GM23338 (cell line): Measurements from ENCODE around the gene EVI5L. TPM values are rescaled to one million over a fixed set of nuclear protein-coding genes. Genes with fewer than 3 reads are reported as not detected.

Experiments used
- ATAC-seq: fragments of 200-7000 bp; cut with Tn5 transposase; 3 replicates; pipeline ENCODE4 v1.9.1; 2020
- DNase-seq: peaks from one replicate; pipeline ENCODE4 v3.0.0-alpha.2; 2015; ENCODE audit warnings: low spot score
- H2AFZ ChIP-seq: fragments of 200-600 bp; sonication (generic); 2 replicates; pipeline ENCODE4 v1.8.0; 2016; ENCODE audit warnings: antibody characterized with exemption, mild to moderate bottlenecking, moderate library complexity
- H3F3A ChIP-seq: fragments of 200-600 bp; sonication (generic); replicated peaks from 2 replicates; pipeline ENCODE4 v1.8.0; 2017; ENCODE audit warnings: antibody characterized with exemption, mixed run types, low read depth
- H3K27ac ChIP-seq: fragments of 200-600 bp; sonication (generic); 2 replicates; pipeline ENCODE4 v1.6.1; 2016; ENCODE audit warnings: low read depth
- H3K27me3 ChIP-seq: fragments of 200-600 bp; sonication (generic); 2 replicates; pipeline ENCODE4 v1.8.0; 2016; ENCODE audit warnings: mild to moderate bottlenecking, mixed run types, moderate library complexity; ENCODE audit not compliant: insufficient read depth
- H3K36me3 ChIP-seq: fragments of 200-600 bp; sonication (generic); 2 replicates; pipeline ENCODE4 v1.8.0; 2016; ENCODE audit warnings: mild to moderate bottlenecking; ENCODE audit not compliant: insufficient read depth
- H3K4me1 ChIP-seq: fragments of 200-600 bp; sonication (generic); 2 replicates; pipeline ENCODE4 v1.8.0; 2016; ENCODE audit warnings: mild to moderate bottlenecking, moderate library complexity; ENCODE audit not compliant: insufficient read depth
- H3K4me2 ChIP-seq: fragments of 200-600 bp; sonication (generic); 2 replicates; pipeline ENCODE4 v1.7.1; 2017; ENCODE audit warnings: mixed run types
- H3K4me3 ChIP-seq: fragments of 200-600 bp; sonication (generic); 2 replicates; pipeline ENCODE4 v1.6.1; 2016; ENCODE audit warnings: mixed run types
- H3K79me2 ChIP-seq: fragments of 200-600 bp; sonication (generic); replicated peaks from 2 replicates; pipeline ENCODE4 v1.8.0; 2017; ENCODE audit warnings: mild to moderate bottlenecking; ENCODE audit not compliant: insufficient read depth
- H3K9me2 ChIP-seq: fragments of 200-600 bp; sonication (generic); 2 replicates; pipeline ENCODE4 v1.8.0; 2017; ENCODE audit not compliant: insufficient read depth
- H4K20me1 ChIP-seq: fragments of 200-600 bp; sonication (generic); replicated peaks from 2 replicates; pipeline ENCODE4 v1.8.0; 2017; ENCODE audit warnings: mild to moderate bottlenecking; ENCODE audit not compliant: insufficient read depth
- H3K27ac Mint-ChIP-seq: 2 replicates; pipeline ENCODE4 v1.8.0; 2020; ENCODE audit warnings: inconsistent platforms, mild to moderate bottlenecking, moderate library complexity, mixed read lengths
- H3K27me3 Mint-ChIP-seq: 3 replicates; pipeline ENCODE4 v1.8.0; 2022; ENCODE audit warnings: low read depth, mild to moderate bottlenecking, moderate library complexity, mixed read lengths, inconsistent platforms; ENCODE audit not compliant: insufficient read depth, poor library complexity
- H3K36me3 Mint-ChIP-seq: 3 replicates; pipeline ENCODE4 v1.8.0; 2021; ENCODE audit warnings: low read depth, mild to moderate bottlenecking, inconsistent platforms, moderate library complexity, mixed read lengths
- H3K4me1 Mint-ChIP-seq: 3 replicates; pipeline ENCODE4 v1.8.0; 2020; ENCODE audit warnings: mild to moderate bottlenecking, inconsistent platforms, mixed read lengths
- H3K4me3 Mint-ChIP-seq: 3 replicates; pipeline ENCODE4 v1.8.0; 2021; ENCODE audit warnings: moderate library complexity, mild to moderate bottlenecking, inconsistent platforms, mixed read lengths
- H3K9me3 Mint-ChIP-seq: 3 replicates; pipeline ENCODE4 v1.8.0; 2020; ENCODE audit warnings: moderate library complexity, mild to moderate bottlenecking, inconsistent platforms, mixed read lengths
- NANOG ChIP-seq: IDR thresholded peaks from 2 replicates; pipeline ENCODE4 v1.6.1; 2016; ENCODE audit warnings: antibody characterized with exemption, borderline replicate concordance
- polyA plus RNA-seq: library from polyadenylated mRNA; unstranded; fragments of >200 nt; fragmentation: Nextera tagmentation; extraction: Ambion mirVana; gene quantifications from 2 replicates; pipeline ENCODE4 v1.2.1, GENCODE V29; 2016
- total RNA-seq: library from RNA; depleted of rRNA; stranded (reverse); fragments of >200 nt; shearing (Covaris generic); gene quantifications from 2 replicates; pipeline ENCODE4 v1.2.3, GENCODE V29; 2014
- TF ChIP-seq, protein P1 (sequence below): IDR thresholded peaks from one replicate; pipeline ENCODE4 v1.6.1; 2018; ENCODE audit warnings: antibody characterized with exemption; ENCODE audit not compliant: unreplicated experiment
- TF ChIP-seq, protein P2 (sequence below), 2 experiments: fragments of 200-600 bp in 1 of 2; sonication (generic) in 1 of 2; conservative IDR thresholded peaks; 2 replicates each; pipeline versions ENCODE4 v1.5.1 to v1.6.1; 2016 to 2017; ENCODE audit warnings: antibody characterized with exemption in 2 of 2, low read depth in 2 of 2, mild to moderate bottlenecking in 2 of 2, moderate library complexity in 1 of 2
- TF ChIP-seq, protein P3 (sequence below): fragments of 250-450 bp; sonication (Bioruptor Pico); IDR thresholded peaks from 2 replicates; pipeline ENCODE4 v1.5.0; 2020; ENCODE audit warnings: mild to moderate bottlenecking, moderate library complexity

EVI5L gene
- total and polyA plus RNA-seq, 2 experiments from 2014 or later: 4.5 to 16.2 TPM

DNA sequence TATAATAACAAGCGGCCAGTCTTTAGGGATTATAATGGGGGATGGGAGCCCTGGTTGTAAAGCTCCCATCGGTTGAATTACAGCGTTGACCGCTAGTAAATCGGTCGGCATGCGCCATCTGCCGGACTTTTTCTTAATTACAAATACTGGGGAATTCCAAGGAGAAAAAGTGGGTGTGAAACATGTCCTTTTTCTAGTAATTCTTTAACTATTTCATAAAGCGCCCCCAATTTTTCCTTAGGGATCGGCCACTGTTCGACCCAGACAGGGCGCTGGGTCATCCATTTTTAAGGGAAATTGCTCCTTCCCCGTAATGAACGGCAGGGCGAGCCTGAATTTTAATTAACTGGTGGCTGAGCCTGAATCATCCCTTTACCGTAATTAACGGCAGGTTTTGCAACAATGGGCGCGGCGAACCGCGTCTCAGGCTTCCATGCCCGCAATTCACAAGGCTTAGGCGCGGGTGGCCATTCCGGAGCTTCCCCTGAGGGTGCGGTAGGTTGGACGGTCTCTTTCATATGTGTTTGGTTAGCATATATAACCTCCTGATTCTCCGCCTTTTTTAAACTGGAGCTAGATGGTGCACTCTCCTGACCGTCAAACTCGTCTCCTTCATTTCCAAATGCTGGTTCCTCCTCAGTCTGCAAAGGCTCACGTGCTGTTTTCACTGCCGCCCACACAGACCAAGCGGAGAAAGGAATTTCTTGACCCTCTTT, 30.2 kb upstream of the EVI5L start:
- no peaks in the 10 kb centered on the region for H3F3A ChIP-seq
- H3K27ac ChIP-seq: no peak overlapping the region
- TF ChIP-seq, protein P1, sequence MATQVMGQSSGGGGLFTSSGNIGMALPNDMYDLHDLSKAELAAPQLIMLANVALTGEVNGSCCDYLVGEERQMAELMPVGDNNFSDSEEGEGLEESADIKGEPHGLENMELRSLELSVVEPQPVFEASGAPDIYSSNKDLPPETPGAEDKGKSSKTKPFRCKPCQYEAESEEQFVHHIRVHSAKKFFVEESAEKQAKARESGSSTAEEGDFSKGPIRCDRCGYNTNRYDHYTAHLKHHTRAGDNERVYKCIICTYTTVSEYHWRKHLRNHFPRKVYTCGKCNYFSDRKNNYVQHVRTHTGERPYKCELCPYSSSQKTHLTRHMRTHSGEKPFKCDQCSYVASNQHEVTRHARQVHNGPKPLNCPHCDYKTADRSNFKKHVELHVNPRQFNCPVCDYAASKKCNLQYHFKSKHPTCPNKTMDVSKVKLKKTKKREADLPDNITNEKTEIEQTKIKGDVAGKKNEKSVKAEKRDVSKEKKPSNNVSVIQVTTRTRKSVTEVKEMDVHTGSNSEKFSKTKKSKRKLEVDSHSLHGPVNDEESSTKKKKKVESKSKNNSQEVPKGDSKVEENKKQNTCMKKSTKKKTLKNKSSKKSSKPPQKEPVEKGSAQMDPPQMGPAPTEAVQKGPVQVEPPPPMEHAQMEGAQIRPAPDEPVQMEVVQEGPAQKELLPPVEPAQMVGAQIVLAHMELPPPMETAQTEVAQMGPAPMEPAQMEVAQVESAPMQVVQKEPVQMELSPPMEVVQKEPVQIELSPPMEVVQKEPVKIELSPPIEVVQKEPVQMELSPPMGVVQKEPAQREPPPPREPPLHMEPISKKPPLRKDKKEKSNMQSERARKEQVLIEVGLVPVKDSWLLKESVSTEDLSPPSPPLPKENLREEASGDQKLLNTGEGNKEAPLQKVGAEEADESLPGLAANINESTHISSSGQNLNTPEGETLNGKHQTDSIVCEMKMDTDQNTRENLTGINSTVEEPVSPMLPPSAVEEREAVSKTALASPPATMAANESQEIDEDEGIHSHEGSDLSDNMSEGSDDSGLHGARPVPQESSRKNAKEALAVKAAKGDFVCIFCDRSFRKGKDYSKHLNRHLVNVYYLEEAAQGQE: no peak
- TF ChIP-seq, protein P2, sequence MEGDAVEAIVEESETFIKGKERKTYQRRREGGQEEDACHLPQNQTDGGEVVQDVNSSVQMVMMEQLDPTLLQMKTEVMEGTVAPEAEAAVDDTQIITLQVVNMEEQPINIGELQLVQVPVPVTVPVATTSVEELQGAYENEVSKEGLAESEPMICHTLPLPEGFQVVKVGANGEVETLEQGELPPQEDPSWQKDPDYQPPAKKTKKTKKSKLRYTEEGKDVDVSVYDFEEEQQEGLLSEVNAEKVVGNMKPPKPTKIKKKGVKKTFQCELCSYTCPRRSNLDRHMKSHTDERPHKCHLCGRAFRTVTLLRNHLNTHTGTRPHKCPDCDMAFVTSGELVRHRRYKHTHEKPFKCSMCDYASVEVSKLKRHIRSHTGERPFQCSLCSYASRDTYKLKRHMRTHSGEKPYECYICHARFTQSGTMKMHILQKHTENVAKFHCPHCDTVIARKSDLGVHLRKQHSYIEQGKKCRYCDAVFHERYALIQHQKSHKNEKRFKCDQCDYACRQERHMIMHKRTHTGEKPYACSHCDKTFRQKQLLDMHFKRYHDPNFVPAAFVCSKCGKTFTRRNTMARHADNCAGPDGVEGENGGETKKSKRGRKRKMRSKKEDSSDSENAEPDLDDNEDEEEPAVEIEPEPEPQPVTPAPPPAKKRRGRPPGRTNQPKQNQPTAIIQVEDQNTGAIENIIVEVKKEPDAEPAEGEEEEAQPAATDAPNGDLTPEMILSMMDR (conservative IDR thresholded peaks at IDR 0.05; ENCODE audit: low read depth in 2 of 2): peak; percentile 69 to 77
- TF ChIP-seq, protein P3, sequence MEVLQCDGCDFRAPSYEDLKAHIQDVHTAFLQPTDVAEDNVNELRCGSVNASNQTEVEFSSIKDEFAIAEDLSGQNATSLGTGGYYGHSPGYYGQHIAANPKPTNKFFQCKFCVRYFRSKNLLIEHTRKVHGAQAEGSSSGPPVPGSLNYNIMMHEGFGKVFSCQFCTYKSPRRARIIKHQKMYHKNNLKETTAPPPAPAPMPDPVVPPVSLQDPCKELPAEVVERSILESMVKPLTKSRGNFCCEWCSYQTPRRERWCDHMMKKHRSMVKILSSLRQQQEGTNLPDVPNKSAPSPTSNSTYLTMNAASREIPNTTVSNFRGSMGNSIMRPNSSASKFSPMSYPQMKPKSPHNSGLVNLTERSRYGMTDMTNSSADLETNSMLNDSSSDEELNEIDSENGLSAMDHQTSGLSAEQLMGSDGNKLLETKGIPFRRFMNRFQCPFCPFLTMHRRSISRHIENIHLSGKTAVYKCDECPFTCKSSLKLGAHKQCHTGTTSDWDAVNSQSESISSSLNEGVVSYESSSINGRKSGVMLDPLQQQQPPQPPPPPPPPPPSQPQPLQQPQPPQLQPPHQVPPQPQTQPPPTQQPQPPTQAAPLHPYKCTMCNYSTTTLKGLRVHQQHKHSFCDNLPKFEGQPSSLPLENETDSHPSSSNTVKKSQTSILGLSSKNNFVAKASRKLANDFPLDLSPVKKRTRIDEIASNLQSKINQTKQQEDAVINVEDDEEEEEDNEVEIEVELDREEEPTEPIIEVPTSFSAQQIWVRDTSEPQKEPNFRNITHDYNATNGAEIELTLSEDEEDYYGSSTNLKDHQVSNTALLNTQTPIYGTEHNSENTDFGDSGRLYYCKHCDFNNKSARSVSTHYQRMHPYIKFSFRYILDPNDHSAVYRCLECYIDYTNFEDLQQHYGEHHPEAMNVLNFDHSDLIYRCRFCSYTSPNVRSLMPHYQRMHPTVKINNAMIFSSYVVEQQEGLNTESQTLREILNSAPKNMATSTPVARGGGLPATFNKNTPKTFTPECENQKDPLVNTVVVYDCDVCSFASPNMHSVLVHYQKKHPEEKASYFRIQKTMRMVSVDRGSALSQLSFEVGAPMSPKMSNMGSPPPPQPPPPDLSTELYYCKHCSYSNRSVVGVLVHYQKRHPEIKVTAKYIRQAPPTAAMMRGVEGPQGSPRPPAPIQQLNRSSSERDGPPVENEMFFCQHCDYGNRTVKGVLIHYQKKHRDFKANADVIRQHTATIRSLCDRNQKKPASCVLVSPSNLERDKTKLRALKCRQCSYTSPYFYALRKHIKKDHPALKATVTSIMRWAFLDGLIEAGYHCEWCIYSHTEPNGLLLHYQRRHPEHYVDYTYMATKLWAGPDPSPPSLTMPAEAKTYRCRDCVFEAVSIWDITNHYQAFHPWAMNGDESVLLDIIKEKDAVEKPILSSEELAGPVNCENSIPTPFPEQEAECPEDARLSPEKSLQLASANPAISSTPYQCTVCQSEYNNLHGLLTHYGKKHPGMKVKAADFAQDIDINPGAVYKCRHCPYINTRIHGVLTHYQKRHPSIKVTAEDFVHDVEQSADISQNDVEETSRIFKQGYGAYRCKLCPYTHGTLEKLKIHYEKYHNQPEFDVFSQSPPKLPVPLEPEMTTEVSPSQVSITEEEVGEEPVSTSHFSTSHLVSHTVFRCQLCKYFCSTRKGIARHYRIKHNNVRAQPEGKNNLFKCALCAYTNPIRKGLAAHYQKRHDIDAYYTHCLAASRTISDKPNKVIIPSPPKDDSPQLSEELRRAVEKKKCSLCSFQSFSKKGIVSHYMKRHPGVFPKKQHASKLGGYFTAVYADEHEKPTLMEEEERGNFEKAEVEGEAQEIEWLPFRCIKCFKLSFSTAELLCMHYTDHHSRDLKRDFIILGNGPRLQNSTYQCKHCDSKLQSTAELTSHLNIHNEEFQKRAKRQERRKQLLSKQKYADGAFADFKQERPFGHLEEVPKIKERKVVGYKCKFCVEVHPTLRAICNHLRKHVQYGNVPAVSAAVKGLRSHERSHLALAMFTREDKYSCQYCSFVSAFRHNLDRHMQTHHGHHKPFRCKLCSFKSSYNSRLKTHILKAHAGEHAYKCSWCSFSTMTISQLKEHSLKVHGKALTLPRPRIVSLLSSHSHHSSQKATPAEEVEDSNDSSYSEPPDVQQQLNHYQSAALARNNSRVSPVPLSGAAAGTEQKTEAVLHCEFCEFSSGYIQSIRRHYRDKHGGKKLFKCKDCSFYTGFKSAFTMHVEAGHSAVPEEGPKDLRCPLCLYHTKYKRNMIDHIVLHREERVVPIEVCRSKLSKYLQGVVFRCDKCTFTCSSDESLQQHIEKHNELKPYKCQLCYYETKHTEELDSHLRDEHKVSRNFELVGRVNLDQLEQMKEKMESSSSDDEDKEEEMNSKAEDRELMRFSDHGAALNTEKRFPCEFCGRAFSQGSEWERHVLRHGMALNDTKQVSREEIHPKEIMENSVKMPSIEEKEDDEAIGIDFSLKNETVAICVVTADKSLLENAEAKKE (CRISPR knock-in tag): no peak
- no peak for TF ChIP-seq NANOG
- peak overlapping the region; percentile 74 for H2AFZ ChIP-seq
- peaks cover 7% of the 10 kb centered on the region; the same call in 1 of the 2 replicates for H3K4me1 ChIP-seq
- no peaks in the 10 kb centered on the region for H3K36me3 ChIP-seq
- peak overlapping the region; percentile 69 for H3K4me2 ChIP-seq
- Mint-ChIP-seq H3K9me3 (peaks cover 32% of the 10 kb centered on the region), H3K4me3 (peak overlapping the region; percentile 68), H3K4me1 (peaks cover 16% of the 10 kb centered on the region; the same call in 2 of the 3 replicates), H3K36me3 (peaks cover 24% of the 10 kb centered on the region), H3K27ac (no peak overlapping the region), H3K27me3 (peaks cover 2% of the 10 kb centered on the region)
- H3K27me3 ChIP-seq: peaks cover 10% of the 10 kb centered on the region; the same call in 1 of the 2 replicates
- no peaks in the 10 kb centered on the region for H3K79me2 ChIP-seq
- ATAC-seq: peak; percentile 85
- peak overlapping the region; percentile 48 for H3K4me3 ChIP-seq
- no peaks in the 10 kb centered on the region for H4K20me1 ChIP-seq
- DNase-seq: peak; percentile 94
- no peaks in the 10 kb centered on the region for H3K9me2 ChIP-seq
